ENCODE measurements around the gene NTN3.

Gene NTN3

GRCh38 chr16:2500430-2500917, 29.4 kb downstream of the NTN3 start:
- DNase-seq = no peak
- Mint-ChIP-seq H3K4me3 (no peak overlapping the region), H3K4me1 (peaks cover 37% of the 10 kb centered on the region), H3K27me3 (ENCODE audit: low read depth, poor library complexity) (peaks cover 3% of the 10 kb centered on the region), H3K36me3 (ENCODE audit: low read depth) (peaks cover 6% of the 10 kb centered on the region), H3K9me3 (no peaks in the 10 kb centered on the region), H3K27ac (no peak overlapping the region)
- no peak for TF ChIP-seq CTCF (IDR thresholded peaks at IDR 0.05)

- Mint-ChIP-seq H3K4me1 (peaks cover 37% of the 10 kb centered on the region), H3K4me3 (peak overlapping the region; percentile 36), H3K9me3 (no peaks in the 10 kb centered on the region), H3K27me3 (ENCODE audit: low read depth, poor library complexity) (peaks cover 3% of the 10 kb centered on the region), H3K36me3 (ENCODE audit: low read depth) (peaks cover 6% of the 10 kb centered on the region), H3K27ac (no peak overlapping the region)
- peak; percentile 99 for TF ChIP-seq CTCF (IDR thresholded peaks at IDR 0.05)
- DNase-seq = peak; percentile 94
Measured at GRCh38 chr16:2500918-2501750, 30.0 kb downstream of the NTN3 start.

GRCh38 chr16:2501946-2502895, 31.1 kb downstream of the NTN3 start:
- H3K27ac Mint-ChIP-seq = no peak overlapping the region
- H3K9me3 Mint-ChIP-seq = no peaks in the 10 kb centered on the region
- TF ChIP-seq CTCF (IDR thresholded peaks at IDR 0.05) = no peak

GRCh38 chr16:2505695-2506094, 34.6 kb downstream of the NTN3 start:
- Mint-ChIP-seq H3K9me3 (no peaks in the 10 kb centered on the region), H3K27me3 (ENCODE audit: low read depth, poor library complexity) (peaks cover 11% of the 10 kb centered on the region), H3K27ac (peak overlapping the region; percentile 84), H3K4me3 (no peak overlapping the region), H3K36me3 (ENCODE audit: low read depth) (no peaks in the 10 kb centered on the region), H3K4me1 (peaks cover 32% of the 10 kb centered on the region)
- no peak for TF ChIP-seq CTCF (IDR thresholded peaks at IDR 0.05)
- no peak for DNase-seq

More at GRCh38 chr16:2501946-2502895, 31.1 kb downstream of the NTN3 start:
- DNase-seq = no peak
- H3K4me1 Mint-ChIP-seq = peaks cover 31% of the 10 kb centered on the region
- H3K4me3 Mint-ChIP-seq = peak overlapping the region; percentile 44
- peaks cover 3% of the 10 kb centered on the region for H3K27me3 Mint-ChIP-seq (ENCODE audit: low read depth, poor library complexity)
- peaks cover 6% of the 10 kb centered on the region for H3K36me3 Mint-ChIP-seq (ENCODE audit: low read depth)

- H3K4me3 Mint-ChIP-seq = no peak overlapping the region
- no peaks in the 10 kb centered on the region for H3K9me3 Mint-ChIP-seq
- H3K27me3 Mint-ChIP-seq (ENCODE audit: low read depth, poor library complexity) = peaks cover 14% of the 10 kb centered on the region
- peak overlapping the region; percentile 54 for H3K27ac Mint-ChIP-seq
- H3K36me3 Mint-ChIP-seq (ENCODE audit: low read depth) = no peaks in the 10 kb centered on the region
- TF ChIP-seq CTCF (IDR thresholded peaks at IDR 0.05) = no peak
- no peak for DNase-seq
- H3K4me1 Mint-ChIP-seq = peaks cover 41% of the 10 kb centered on the region
Measured at GRCh38 chr16:2507052-2507659, 36.1 kb downstream of the NTN3 start.

Measured in nephron progenitor cell (in vitro differentiated cells).